H54 (cell line): ENCODE results near the gene OGDH.
"Not testable (repeated sequence)": the region's sequence is repeated elsewhere in the genome, so short reads cannot be mapped to it uniquely, and the experiment has no call there.

Source experiments
- DNase-seq: peaks from one replicate; pipeline ENCODE4 v3.0.0; 2011; ENCODE audit warnings: low spot score, mixed read lengths; ENCODE audit not compliant: insufficient read length
- FAIRE-seq: peaks from 3 replicates; lab custom pipeline; 2011; peaks lifted over from hg19 to GRCh38; lab: Jason Lieb, UNC
- POLR2A ChIP-seq: IDR thresholded peaks from 2 replicates; pipeline ENCODE4 v1.6.1; 2011; ENCODE audit warnings: low read depth, mild to moderate bottlenecking, low read length

Gene OGDH

DNA sequence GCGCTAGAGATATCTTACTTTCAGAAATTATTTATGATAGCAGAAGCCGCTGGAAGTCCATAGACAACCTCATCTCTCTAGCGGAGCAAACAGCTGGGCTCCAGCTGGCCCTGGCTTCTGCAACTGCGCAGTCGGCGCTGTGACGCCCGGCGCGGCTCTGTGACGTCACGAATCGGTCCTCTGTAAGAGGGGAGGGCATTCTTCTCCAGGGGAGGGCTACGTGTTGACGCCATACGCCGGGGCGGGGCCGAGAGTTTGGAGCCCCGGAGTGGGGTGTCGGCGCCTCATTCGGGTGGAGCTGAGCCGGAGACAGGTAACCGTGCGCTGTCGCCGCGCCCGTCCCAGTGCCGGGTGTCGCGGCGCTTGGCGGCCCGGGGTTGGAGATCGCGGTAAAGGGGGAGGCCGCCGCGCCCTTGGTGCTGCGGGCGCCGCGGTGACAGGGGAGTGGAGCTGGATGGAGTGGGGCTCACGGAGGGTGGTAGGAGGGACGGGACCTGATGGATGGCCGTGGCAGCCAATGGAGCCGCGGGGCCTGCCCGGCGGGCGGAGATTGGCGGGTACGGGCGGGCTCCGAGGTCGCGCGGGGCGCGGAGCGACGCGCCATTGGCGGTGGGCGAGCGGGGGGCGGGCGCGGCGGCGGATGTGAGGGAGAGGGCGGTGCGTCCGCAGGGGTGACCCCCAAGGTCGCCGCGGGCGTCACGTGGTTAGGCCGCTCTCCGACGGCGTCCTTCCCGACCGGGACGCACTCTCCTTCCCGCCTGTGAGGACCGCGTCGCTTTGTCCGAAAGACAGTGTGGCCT lies at the start of gene OGDH:
Gene OGDH (plus strand): TSS at position 287 of the 800 bp plus-strand sequence. CDS start 17,717 bp downstream, outside the sequence.
- DNase-seq = peak; percentile 99
- peak; percentile 75 for FAIRE-seq
- peak; percentile 97 for TF ChIP-seq POLR2A

DNA sequence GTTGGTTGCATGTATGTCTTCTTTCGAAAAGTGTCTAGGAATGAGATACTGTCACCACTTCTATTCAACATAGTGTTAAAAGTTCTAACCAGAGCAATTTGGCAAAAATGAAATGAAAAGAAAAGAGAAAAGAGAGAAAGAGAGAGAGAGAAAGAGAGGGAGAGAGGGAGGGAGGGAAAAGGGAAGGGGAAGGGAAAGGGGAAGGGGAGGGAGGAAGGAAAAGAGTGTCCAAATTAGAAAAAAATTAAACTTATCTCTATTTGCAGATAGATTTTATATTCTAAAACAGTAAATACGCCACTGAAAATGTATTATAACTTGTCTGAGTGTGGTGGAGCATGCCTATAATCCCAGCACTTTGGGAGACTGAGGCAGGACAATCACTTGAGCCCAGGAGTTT lies 48.9 kb upstream of the OGDH start:
- no peak for TF ChIP-seq POLR2A
- FAIRE-seq = no peak
- DNase-seq = no peak

DNA sequence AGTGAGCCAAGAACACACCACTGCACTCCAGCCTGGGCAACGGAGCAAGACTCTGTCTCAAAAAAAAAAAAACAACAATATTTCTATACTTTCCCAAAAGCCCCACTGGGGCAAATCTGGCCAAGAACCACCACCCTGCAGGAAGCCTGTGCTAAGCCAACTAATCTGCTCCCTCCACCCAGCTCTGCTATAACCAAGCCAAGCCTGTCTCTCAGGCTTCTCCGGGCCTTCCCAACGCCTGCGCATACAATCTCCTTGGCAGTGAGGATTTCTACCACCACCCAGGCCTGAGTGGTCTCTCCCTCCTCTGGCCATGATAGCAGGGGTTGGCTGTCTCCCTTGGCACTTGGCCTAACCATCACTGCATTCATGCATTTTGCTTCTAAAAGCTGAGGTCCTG lies 46.9 kb upstream of the OGDH start:
- FAIRE-seq = no peak
- no peak for TF ChIP-seq POLR2A

DNA sequence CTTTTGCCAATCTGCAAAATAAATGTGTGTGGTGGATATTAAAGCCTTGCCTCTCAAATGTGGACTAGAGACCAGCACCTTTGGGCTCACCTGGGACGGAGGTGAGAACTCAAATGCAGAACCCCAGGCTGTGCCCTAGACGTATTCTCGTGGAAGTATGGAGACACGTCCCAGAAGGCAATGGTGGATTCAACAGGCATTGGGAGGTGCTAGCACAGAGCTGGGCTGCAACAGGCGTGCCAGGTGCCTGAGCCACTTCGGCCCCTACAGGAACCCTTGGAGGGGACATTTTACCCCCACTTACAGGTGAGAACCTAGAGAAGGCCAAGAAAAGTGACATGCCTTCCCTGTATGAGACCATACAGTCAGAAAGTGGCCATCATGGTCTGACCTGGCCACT lies 44.9 kb upstream of the OGDH start:
- no peak for TF ChIP-seq POLR2A
- no peak for FAIRE-seq
- no peak for DNase-seq

More for the DNA sequence above, 46.9 kb upstream of the OGDH start:
- no peak for DNase-seq

DNA sequence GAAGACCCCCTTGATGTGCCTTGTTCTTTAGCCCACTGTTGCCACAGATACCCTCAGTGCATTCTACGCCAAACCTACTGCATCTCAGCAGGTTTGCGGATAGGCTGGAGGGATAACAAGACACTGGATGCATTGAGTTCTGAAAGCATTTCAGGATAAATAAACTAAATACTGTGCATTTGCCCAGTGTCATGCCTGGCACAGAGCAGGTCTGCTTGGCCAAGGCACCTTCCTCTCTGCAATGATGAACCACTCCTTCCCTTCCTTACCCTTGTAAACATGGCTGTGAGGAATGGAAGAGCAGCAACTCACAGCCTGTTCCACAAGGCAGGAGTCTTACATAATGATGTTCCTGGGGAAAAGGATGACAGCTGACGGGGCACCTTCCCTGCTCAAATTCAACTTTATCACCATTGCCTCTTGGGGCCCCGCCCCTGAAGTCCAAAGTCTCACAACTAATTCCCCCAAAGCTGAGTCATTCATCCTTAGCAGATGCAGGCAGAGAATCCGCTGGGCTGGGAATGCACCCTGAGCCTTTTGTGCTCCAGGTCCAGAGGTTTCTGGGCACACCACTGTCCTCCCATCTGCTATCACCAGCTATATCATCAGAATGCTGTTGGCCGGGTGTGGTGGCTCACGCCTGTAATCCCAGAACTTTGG lies 44.3 kb upstream of the OGDH start:
- FAIRE-seq (peak; percentile 23), DNase-seq (peak; percentile 83)
- no peak for TF ChIP-seq POLR2A

DNA sequence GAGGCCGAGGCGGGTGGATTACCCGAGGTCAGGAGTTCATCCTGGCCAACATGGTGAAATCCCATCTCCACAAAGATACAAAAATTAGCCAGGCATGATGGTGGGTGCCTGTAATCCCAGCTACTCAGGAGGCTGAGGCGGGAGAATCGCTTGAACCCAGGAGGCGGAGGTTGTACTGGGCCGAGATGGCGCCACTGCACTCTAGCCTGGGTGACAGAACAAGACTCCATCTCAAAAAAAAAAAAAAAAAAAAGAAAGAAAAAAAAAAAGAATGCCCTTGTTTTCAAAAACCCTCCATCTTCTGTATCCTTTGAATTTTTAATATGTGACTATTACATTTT lies 43.8 kb upstream of the OGDH start:
- FAIRE-seq, DNase-seq: not testable (repeated sequence)

DNA sequence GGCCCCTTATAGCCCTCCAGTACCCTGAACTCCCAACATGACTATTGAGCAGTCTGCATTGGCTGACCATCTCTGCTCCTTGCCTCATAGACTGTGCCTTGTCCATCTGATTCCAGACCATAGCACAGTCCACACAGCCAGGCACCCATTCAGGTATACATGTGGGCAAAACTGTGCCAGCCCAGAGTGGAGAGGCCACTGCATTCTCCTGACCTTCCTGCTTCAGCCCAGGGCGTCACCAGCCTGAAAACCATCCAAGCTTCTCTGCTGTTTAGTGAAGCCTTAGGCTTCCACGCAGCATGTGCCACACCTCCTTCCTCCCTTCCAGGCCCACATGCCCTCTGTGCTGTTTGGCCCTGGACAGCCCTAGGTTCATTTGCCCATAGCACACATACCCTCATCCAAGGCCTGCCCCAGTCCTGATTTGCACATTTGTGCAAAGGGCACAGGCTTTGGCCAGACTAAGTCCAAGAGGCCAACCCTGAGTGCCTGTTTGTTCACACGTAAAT lies 43.2 kb upstream of the OGDH start:
- DNase-seq (no peak), FAIRE-seq (no peak)
- no peak for TF ChIP-seq POLR2A

DNA sequence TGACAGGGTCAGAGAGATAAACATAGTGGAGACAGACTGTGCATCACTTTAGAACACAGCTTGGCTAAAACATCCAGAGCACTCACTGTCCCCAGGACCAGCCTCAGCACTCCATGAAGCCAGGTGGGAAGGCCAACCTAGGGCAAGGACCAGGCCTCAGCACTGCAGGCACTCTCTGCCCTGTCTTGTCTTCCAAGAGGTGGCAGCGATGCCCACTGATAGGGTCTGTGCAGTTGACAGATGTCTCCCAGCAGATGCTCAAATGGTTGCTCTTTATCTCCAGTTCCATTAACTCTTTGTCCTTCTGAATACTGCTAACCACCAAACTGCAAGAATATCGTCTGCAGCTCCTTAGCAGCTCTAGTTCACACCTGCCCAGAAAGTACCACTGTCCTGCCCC lies 41.8 kb upstream of the OGDH start:
- DNase-seq = no peak
- TF ChIP-seq POLR2A = no peak
- FAIRE-seq = no peak

DNA sequence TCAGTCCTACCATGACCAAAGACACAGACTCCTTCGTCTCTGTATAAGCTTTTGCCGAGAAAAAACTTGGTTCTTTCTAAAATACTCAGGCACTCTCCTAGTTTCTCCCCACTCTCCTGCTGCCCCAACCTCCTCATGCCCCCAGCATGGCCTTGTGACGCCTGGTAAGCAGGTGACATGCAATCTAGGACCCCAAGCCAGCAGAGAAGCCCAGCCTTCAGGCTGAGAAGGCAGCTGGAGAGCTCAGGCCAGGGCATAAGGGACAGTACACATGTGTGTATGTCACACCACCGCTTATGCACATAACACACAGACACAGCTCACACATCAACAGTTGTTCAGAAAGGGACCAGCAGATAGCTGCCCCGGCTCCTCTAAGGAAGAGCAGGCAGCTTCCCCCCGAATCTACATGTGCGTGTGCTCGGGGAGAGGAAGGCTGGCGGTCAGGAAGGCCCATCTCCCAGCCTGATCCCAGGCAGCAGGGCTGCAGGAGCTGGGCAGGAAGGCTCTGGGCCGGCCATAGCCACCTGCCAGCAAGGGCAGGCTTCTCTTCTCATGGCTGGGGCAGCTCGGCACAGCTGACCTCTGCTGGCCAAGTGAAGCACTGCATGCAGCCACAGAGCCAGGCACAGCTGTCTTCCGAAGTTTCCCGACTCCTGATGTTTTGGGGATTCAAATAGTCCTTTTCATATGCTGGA lies 41.2 kb upstream of the OGDH start:
- TF ChIP-seq POLR2A = no peak
- DNase-seq = peak; percentile 76
- FAIRE-seq = no peak

DNA sequence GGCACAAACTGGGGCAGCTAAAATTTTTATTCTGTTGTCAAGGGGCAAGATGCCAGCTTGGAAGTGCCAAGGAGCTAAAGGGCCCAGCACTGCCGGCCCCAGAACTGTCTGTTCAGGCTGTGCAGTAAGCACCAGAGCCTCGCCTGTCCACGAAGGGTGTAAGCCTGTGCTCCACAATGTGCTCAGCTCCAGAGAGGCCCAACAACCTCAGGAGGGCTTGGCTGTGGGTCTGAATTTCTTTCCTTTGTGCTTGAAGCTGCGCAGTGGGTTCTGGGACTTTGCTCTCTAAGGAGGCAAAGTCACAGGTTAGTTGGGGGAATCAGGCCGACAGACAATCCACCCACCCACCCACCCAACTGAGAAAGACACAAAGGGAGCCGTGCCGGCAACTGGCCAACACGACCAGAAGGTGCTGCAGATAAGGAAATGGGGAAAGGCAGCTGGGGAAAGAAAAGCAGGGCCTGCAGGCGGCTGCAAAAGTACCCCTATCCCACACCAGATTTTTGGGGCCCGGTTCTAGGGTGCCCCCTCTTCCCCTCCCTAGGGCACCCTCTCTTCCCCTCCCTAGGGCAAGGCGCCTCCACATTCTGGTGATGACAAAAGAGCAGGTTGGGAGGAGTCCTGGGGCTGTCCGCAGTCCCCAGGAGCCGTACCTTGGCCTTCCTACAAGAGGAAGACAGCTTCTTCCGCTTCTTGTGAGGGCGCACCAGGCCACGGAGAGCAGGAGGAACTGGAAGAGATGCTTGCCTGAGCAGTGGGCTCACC lies 40.5 kb upstream of the OGDH start:
- FAIRE-seq = no peak
- no peak for DNase-seq
- TF ChIP-seq POLR2A = no peak

DNA sequence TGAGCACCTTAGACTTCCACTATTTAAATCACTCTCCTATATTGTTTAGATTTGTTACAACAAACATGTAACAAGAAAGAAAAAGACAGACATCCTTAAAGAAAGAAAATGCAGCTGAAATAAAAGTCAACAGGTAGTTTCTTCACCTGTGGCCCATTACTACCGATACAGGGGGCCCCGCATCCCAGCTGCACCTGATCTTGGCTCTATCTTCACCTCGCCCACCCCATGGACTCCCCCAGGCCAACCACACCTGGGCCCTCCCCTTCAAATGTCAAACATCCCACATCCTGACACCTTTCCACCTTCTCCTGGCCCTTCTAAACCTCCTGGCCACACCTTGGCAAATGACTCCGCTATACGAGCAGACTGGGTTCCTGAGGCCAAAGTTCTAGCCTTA lies 39.7 kb upstream of the OGDH start:
- no peak for FAIRE-seq

DNA sequence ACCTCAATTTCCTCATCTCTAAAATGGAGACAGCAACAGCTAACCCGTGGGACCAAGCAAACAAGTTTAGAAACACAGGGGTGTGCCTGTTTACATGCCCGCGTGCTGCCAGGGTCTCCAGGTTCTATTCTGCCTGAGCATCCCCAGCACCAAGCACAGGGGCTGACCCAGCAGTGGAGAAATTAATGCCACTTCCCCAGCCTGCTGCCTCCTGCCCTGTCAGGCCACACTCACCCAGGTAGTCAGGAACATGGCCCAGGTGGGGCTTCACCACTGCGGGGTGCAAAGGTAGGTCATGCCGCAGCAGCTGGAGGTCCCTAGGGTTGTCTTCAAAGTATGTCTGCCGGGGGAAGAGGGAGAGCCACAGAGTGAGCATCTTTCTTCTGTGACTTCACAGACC lies 38.5 kb upstream of the OGDH start:
- no peak for TF ChIP-seq POLR2A
- no peak for FAIRE-seq
- no peak for DNase-seq

More for the DNA sequence above, 39.7 kb upstream of the OGDH start:
- no peak for DNase-seq
- TF ChIP-seq POLR2A = no peak

DNA sequence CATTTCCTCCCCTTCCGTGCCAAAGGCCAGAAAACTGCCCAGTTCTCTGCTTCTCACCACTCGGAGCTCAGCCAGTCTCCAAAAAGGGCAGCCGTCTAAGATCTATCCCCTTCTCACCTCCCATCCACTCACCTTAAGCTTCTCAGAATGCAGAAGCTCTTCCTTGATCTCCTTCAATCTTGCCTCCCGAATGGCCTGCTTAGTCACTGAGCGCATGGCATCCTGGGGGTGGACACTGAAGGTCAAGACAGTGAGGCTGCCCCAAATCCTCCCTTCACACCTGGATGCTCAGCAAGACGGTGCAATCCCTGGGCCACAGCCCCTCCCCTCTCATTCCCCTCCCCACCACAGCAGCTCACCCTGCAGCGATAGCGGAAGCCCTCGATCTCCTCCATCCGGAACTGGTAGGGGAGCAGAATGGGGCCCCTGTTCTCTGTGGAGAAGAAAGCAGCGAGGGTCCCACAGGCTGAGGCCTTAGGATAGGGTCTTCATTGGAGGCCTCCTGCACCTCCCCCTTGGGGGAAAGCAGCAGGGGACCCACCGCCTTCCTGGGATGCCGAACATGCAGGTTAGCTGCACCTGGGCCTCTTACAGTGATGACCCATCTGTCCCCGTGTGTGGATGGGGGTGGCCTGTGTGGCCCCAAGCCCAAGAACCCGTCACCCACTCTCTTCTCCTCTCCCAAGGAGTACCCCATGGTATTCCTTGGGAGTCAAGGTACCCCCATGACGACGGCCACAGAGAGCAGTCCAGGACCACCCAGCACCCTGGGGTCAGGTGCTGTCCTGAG lies 37.5 kb upstream of the OGDH start:
- no peak for DNase-seq
- no peak for TF ChIP-seq POLR2A
- no peak for FAIRE-seq
